Right ventricle myocardium superior (tissue), 1 donor: ENCODE results near the gene USP33. TPM values are rescaled to one million over a fixed set of nuclear protein-coding genes. Genes with fewer than 3 reads are reported as not detected.
A peak's percentile ranks its signal among the peaks of the same experiment; 100 is the strongest.
"Not testable (repeated sequence)": the region's sequence is repeated elsewhere in the genome, so short reads cannot be mapped to it uniquely, and the experiment has no call there.

Experiments used
- ATAC-seq: fragments of 200-7000 bp; cut with Tn5 transposase; one replicate; pipeline ENCODE4 v1.9.1; 2020; ENCODE audit warnings: mild to moderate bottlenecking; ENCODE audit not compliant: poor library complexity
- DNase-seq: peaks from one replicate; pipeline ENCODE4 v3.0.0-alpha.2; 2020
- intact Hi-C: fragments of 100-400 bp; cut with DNase I; formaldehyde crosslinking; loops from one replicate; pipeline ENCODE4 v1.11.2; 2022
- total RNA-seq: library from RNA; stranded (reverse); fragmentation: NEBNext Ultra II Directional; extraction: Animal tissue kit (Norgen Biotek cat#: 25700); gene quantifications from one replicate; pipeline ENCODE4 v1.2.1, GENCODE V29; 2021
- donor health status: DM: no; HTN: yes; CAD: no; lungs with severe emphysema.

The USP33 gene
- total RNA-seq, 1 donor from 2014 or later = 22.0 TPM

DNA sequence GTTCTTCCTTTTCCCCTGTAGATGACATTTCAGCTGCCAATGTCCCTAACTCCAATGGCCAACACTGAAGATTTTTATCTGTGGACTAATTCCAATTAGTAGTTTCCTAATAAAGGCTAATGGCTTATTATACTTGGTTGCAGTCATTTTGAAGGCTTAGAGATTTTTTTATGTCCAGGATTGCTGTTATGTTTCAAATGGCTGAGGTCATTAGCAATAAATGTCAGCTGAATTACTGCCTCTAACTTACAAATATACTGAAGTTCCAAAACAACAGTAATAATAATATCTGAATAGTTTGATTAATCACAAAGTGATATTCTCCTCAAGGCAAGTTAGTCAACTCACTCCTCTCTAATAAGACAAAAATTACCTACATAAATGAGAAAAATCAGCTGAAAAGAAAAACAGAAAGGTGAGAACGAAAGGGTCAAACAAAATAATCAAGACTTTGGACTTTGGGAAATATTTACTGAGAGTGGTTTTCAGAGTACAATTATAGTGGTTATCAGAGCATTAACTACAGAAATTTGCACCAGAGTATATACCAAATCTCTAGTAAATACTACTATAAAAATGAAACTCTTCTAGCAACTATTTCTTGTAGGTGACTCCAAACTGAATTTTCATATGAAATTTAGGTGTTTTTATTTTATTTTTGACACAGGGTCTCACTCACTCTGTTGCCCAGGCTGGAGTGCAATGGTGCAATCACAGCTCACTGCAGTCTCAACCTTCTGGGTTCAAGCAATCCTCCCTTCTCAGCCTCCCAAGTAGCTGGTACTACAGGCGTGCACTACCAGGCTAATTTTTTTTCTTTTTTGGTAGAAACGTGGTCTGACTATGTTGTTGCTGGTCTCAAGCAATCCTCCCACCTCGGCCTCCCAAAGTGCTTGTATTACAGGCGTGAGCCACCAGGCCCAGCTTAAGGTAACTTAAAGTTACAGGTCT lies 80.7 kb downstream of the USP33 start:
- ATAC-seq (no peak), DNase-seq (no peak)
- intact Hi-C loops = no loop called here

- intact Hi-C loops, DNase-seq, ATAC-seq: not testable (repeated sequence)
Measured at GRCh38 chr1:77674807-77675206, 84.8 kb downstream of the USP33 start.

GRCh38 chr1:77673716-77674355 lies 85.8 kb downstream of the USP33 start:
- ATAC-seq = no peak
- no peak for DNase-seq
- intact Hi-C loops = no loop called here

- ATAC-seq (no peak), DNase-seq (no peak)
- intact Hi-C loops = no loop called here
Measured at GRCh38 chr1:77673030-77673429, 86.6 kb downstream of the USP33 start.

DNA sequence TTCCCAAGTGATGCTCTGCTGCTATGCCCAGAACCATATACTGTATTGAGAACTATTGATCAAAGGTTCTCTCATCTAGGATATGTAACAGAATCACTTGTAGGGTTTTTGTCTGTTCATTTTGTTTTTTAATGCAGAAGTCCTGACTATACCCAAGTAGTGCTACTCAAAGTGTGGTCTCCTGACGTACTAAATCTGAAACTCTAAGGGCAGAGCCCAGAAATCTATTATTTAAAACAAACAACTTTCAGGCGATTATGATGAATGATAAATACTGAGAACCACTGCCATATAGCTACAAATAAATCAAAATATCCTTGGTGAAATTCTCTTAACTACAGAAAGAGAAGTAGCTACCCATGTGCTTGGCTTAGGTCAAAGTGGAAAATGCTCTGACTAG lies 87.3 kb downstream of the USP33 start:
- no peak for ATAC-seq
- no peak for DNase-seq
- intact Hi-C loops = no loop called here

- no peak for DNase-seq
- intact Hi-C loops = no loop called here
Measured at GRCh38 chr1:77671836-77672235, 87.8 kb downstream of the USP33 start.

GRCh38 chr1:77670330-77670729 lies 89.3 kb downstream of the USP33 start:
- no peak for ATAC-seq
- intact Hi-C loops = no loop called here
- DNase-seq = no peak

More at GRCh38 chr1:77671836-77672235, 87.8 kb downstream of the USP33 start:
- ATAC-seq = no peak

- intact Hi-C loops = no loop called here
- no peak for DNase-seq
- ATAC-seq = no peak
Measured at GRCh38 chr1:77668924-77669449, 90.7 kb downstream of the USP33 start.

DNA sequence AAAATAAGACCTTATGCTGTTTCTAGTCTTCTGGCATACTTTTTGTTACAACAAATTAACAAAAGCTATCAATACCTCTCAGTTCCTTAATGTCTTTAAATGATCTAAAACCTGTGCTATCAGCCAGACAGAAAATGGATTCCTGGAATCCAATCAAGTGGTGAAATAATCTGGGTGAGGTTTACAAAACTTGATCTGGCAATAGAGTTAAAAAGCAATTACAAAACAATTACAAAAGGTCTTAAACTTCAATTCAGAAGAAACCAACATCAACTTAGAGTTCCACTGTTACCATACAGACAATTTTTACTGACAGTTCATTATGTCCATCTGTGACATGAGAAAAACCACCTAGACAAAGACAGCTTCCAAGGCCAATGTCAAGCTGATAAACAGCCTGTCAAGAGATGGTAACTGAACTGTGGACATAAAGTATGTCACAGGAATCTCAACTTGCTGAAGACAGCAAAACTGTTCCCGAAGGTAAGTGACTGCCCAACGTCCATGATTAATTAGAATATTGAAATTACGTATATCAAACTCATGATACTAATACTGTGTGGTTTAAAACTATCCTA lies 94.6 kb downstream of the USP33 start:
- ATAC-seq (peak; percentile 59), DNase-seq (no peak)
- intact Hi-C loops = no loop called here

- DNase-seq = no peak
- intact Hi-C loops = no loop called here
- no peak for ATAC-seq
Measured at GRCh38 chr1:77661696-77662095, 98.0 kb downstream of the USP33 start.

GRCh38 chr1:77659879-77660593 lies 99.6 kb downstream of the USP33 start:
- DNase-seq (no peak), ATAC-seq (no peak)
- intact Hi-C loops = no loop called here

GRCh38 chr1:77658271-77658670 lies 101.4 kb downstream of the USP33 start:
- intact Hi-C loops = no loop called here
- DNase-seq = no peak
- no peak for ATAC-seq

DNA sequence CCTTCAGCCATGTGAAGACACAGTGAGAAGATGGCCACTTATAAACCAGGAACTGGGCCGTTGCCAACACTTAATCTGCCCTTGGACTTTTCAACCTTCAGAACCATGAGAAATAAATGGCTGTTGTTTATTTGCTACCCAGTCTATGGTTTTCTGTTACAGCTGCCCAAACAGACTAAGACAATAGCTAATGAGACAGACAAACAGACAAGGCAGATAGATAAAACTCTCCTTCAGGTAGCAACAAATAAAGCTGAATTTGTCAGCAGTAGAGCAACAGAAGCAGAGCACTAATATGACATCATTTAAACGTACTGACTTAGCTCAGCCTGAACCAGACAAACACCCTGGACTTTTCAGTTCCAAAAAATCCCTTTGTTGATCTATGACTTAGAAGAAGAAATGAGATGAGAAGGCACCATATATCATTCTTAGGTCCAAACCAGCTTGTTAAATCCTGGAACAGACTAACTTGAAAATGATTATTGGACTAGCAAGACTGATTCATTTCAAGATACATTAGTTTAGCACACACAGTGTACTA lies 104.1 kb downstream of the USP33 start:
- DNase-seq (no peak), ATAC-seq (no peak)
- intact Hi-C loops = no loop called here

- no peak for DNase-seq
- ATAC-seq = no peak
- intact Hi-C loops = no loop called here
Measured at GRCh38 chr1:77652970-77653516, 106.6 kb downstream of the USP33 start.

DNA sequence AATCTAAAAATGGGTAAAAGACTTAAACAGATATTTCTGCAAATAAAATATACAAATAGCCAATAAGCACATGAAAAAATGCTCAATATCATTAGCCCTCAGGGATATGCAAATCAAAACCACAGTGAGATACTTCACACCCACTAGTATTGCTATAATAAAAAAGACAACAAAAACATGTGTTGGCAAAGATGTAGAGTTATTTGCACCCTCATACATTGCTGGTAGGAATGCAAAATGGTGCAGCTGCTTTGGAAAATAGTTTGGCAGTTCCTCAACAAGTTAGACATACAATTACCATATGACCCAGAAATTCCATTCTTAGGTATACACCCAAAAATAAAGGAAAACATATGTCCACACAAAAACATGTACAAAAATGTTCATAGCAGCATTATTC lies 107.4 kb downstream of the USP33 start:
- intact Hi-C loops = no loop called here
- ATAC-seq = no peak

GRCh38 chr1:77649127-77649526 lies 110.5 kb downstream of the USP33 start:
- DNase-seq = no peak
- intact Hi-C loops = no loop called here
- ATAC-seq = no peak

More for the DNA sequence above, 107.4 kb downstream of the USP33 start:
- DNase-seq = no peak

- DNase-seq, ATAC-seq, intact Hi-C loops: not testable (repeated sequence)
Measured at GRCh38 chr1:77646224-77646623, 113.4 kb downstream of the USP33 start.
